LNCAP (cell line): ENCODE data around the gene EIF3B.

Experiments used
- CTCF ChIP-seq: fragments of 450-650 bp; IDR thresholded peaks from 2 replicates; pipeline ENCODE4 v1.5.1; 2017; ENCODE audit warnings: mild to moderate bottlenecking

EIF3B gene

GRCh38 chr7:2354186-2354938 lies at the start of gene EIF3B:
EIF3B (plus strand) TSS chr7:2354827; CDS start chr7:2354922, 95 bp downstream.
- TF ChIP-seq CTCF, result no peak

- TF ChIP-seq CTCF, result no peak
Measured at GRCh38 chr7:2306688-2307087, 47.9 kb upstream of the EIF3B start.

- no peak for TF ChIP-seq CTCF
Measured at GRCh38 chr7:2307690-2308107, 46.9 kb upstream of the EIF3B start.

GRCh38 chr7:2309889-2310331 lies 44.7 kb upstream of the EIF3B start:
- TF ChIP-seq CTCF, result no peak

- TF ChIP-seq CTCF, result no peak
Measured at GRCh38 chr7:2312267-2312929, 42.2 kb upstream of the EIF3B start.

- TF ChIP-seq CTCF, result no peak
Measured at GRCh38 chr7:2313450-2314208, 41.0 kb upstream of the EIF3B start.

GRCh38 chr7:2314209-2314955 lies 40.2 kb upstream of the EIF3B start, which contains the start of gene SNX8:
SNX8 (minus strand) TSS chr7:2314441; CDS start chr7:2314421, 20 bp downstream.
- no peak for TF ChIP-seq CTCF
